HepG2 (cell line): ENCODE measurements around the gene KMT2D. TPM values are rescaled to one million over a fixed set of nuclear protein-coding genes. Genes with fewer than 3 reads are reported as not detected.

Source experiments
- AKAP8 ChIP-seq: sonication (generic); formaldehyde crosslinking; IDR thresholded peaks from 2 replicates; pipeline ENCODE4 v1.5.1; 2020; ENCODE audit warnings: mild to moderate bottlenecking, missing genetic modification reagents
- CEBPG ChIP-seq: IDR thresholded peaks from 2 replicates; pipeline ENCODE4 v1.6.1; 2016
- HNRNPLL ChIP-seq: fragments of 200-400 bp; formaldehyde crosslinking; IDR thresholded peaks from 2 replicates; pipeline ENCODE4 v1.6.1; 2017; ENCODE audit warnings: mild to moderate bottlenecking, low read depth, low read length; ENCODE audit not compliant: poor library complexity, severe bottlenecking
- MLLT10 ChIP-seq: sonication (generic); formaldehyde crosslinking; IDR thresholded peaks from 2 replicates; pipeline ENCODE4 v1.4.0; 2020; ENCODE audit warnings: missing genetic modification reagents
- NFAT5 ChIP-seq: sonication (generic); formaldehyde crosslinking; IDR thresholded peaks from 2 replicates; pipeline ENCODE4 v1.4.0; 2020; ENCODE audit warnings: missing genetic modification reagents
- SRSF9 ChIP-seq: fragments of 200-400 bp; formaldehyde crosslinking; IDR thresholded peaks from 2 replicates; pipeline ENCODE4 v1.6.1; 2018; ENCODE audit warnings: borderline replicate concordance, mild to moderate bottlenecking, low read depth, low read length; ENCODE audit not compliant: insufficient read depth, poor library complexity, severe bottlenecking
- TCF12 ChIP-seq, 2 experiments: fragments of 450-650 bp in 1 of 2; sonication (generic) in 1 of 2; formaldehyde crosslinking in 1 of 2; IDR thresholded peaks; 2 replicates each; pipeline versions ENCODE4 v1.6.1 to v1.8.0; 2017 to 2022; ENCODE audit warnings: antibody characterized with exemption in 1 of 2, mild to moderate bottlenecking in 1 of 2, missing genetic modification reagents in 1 of 2, moderate library complexity in 1 of 2
- ZBTB26 ChIP-seq: IDR thresholded peaks from 2 replicates; pipeline ENCODE4 v1.6.1; 2016; ENCODE audit warnings: missing compliant biosample characterization, missing genetic modification reagents, borderline replicate concordance
- ZNF333 ChIP-seq: sonication (generic); formaldehyde crosslinking; IDR thresholded peaks from 2 replicates; pipeline ENCODE4 v1.4.0; 2020; ENCODE audit warnings: mild to moderate bottlenecking, missing genetic modification reagents, borderline replicate concordance
- ZNF33A ChIP-seq: sonication (generic); formaldehyde crosslinking; IDR thresholded peaks from 2 replicates; pipeline ENCODE4 v1.5.1; 2020; ENCODE audit warnings: missing genetic modification reagents, mild to moderate bottlenecking, moderate library complexity, borderline replicate concordance
- ZNF512 ChIP-seq: sonication (generic); formaldehyde crosslinking; IDR thresholded peaks from 2 replicates; pipeline ENCODE4 v1.4.0; 2020; ENCODE audit warnings: mild to moderate bottlenecking, missing genetic modification reagents
- ZNF678 ChIP-seq: sonication (generic); formaldehyde crosslinking; IDR thresholded peaks from 2 replicates; pipeline ENCODE4 v1.4.0; 2020; ENCODE audit warnings: mild to moderate bottlenecking, missing genetic modification reagents
- ZNF776 ChIP-seq: sonication (generic); formaldehyde crosslinking; IDR thresholded peaks from 2 replicates; pipeline ENCODE4 v1.4.0; 2020; ENCODE audit warnings: mild to moderate bottlenecking, missing genetic modification reagents
- ZNF792 ChIP-seq: IDR thresholded peaks from 2 replicates; pipeline ENCODE4 v1.6.1; 2016
- ZSCAN29 ChIP-seq: sonication (generic); formaldehyde crosslinking; conservative IDR thresholded peaks from 2 replicates; pipeline ENCODE4 v1.4.0; 2020; ENCODE audit warnings: mild to moderate bottlenecking, missing genetic modification reagents
- ZSCAN31 ChIP-seq: sonication (generic); formaldehyde crosslinking; IDR thresholded peaks from 2 replicates; pipeline ENCODE4 v1.5.0; 2020; ENCODE audit warnings: low read depth, mild to moderate bottlenecking, missing genetic modification reagents
- ZSCAN5A ChIP-seq: sonication (generic); formaldehyde crosslinking; IDR thresholded peaks from 2 replicates; pipeline ENCODE4 v1.8.0; 2022; ENCODE audit warnings: mild to moderate bottlenecking, missing genetic modification reagents, borderline replicate concordance
- polyA plus RNA-seq, 8 experiments: library from polyadenylated mRNA; depleted of rRNA in 3 of 8; stranded (reverse) in 7 of 8; unstranded in 1 of 8; fragments of >200 nt; fragmentation: Illumina TruSeq in 4 of 8; extraction: Trizol in 4 of 8; gene quantifications; 2 replicates each; pipeline versions ENCODE4 v1.2.1 to v1.2.3, GENCODE V29; 2011 to 2016; ENCODE audit warnings: low read depth in 4 of 8, missing spikeins in 1 of 8, mixed read lengths in 1 of 8; ENCODE audit not compliant: insufficient read depth in 1 of 8
- total RNA-seq, 5 experiments: library from RNA; depleted of rRNA; stranded (reverse); fragments of >200 nt; fragmentation: Illumina TruSeq; extraction: Trizol; gene quantifications; 2 replicates each; pipeline ENCODE4 v1.2.3, GENCODE V29; 2016; ENCODE audit warnings: low read depth in 1 of 5

The KMT2D gene
- total and polyA plus RNA-seq, 2 of the 13 experiments (the other 11 are each of a cell fraction or from before 2014, with no cell fraction given) = 8.1 to 10.4 TPM

- TF ChIP-seq ZBTB26 (CRISPR knock-in tag) = no peak
- no peak for TF ChIP-seq ZNF512 (CRISPR knock-in tag)
- no peak for TF ChIP-seq ZSCAN29 (CRISPR knock-in tag)
- TF ChIP-seq SRSF9 = no peak
- TF ChIP-seq AKAP8 (CRISPR knock-in tag) = no peak
- TF ChIP-seq ZSCAN31 (CRISPR knock-in tag) = no peak
- no peak for TF ChIP-seq ZSCAN5A (CRISPR knock-in tag)
- TF ChIP-seq ZNF678 (CRISPR knock-in tag) = no peak
- TF ChIP-seq NFAT5 (CRISPR knock-in tag) = no peak
- no peak for TF ChIP-seq MLLT10 (CRISPR knock-in tag)
- no peak for TF ChIP-seq ZNF33A (CRISPR knock-in tag)
- no peak for TF ChIP-seq TCF12 (IDR thresholded peaks at IDR 0.05)
- no peak for TF ChIP-seq TCF12 (CRISPR knock-in tag; IDR thresholded peaks at IDR 0.05)
- no peak for TF ChIP-seq ZNF333 (CRISPR knock-in tag)
- no peak for TF ChIP-seq CEBPG (CRISPR knock-in tag)
- no peak for TF ChIP-seq ZNF776 (CRISPR knock-in tag)
- peak; percentile 41 for TF ChIP-seq HNRNPLL
- no peak for TF ChIP-seq ZNF792 (CRISPR knock-in tag)
Observed at GRCh38 chr12:49089821-49090773, 29.5 kb upstream of the KMT2D start (continued).
